Glomerular endothelial cell (primary cell): ENCODE measurements around the gene INPP5A. TPM values are rescaled to one million over a fixed set of nuclear protein-coding genes. Genes with fewer than 3 reads are reported as not detected.

ENCODE experiments used
- DNase-seq: peaks from one replicate; pipeline ENCODE4 v3.0.0-alpha.2; 2011; ENCODE audit warnings: low read depth, low spot score; ENCODE audit errors: extremely low read depth
- total RNA-seq: library from RNA; depleted of rRNA; stranded (reverse); fragments of >200 nt; gene quantifications from 2 replicates; pipeline ENCODE4 v1.2.3, GENCODE V29; 2015

Gene INPP5A
- total RNA-seq, 1 donor from 2014 or later, result 43.9 TPM

DNA sequence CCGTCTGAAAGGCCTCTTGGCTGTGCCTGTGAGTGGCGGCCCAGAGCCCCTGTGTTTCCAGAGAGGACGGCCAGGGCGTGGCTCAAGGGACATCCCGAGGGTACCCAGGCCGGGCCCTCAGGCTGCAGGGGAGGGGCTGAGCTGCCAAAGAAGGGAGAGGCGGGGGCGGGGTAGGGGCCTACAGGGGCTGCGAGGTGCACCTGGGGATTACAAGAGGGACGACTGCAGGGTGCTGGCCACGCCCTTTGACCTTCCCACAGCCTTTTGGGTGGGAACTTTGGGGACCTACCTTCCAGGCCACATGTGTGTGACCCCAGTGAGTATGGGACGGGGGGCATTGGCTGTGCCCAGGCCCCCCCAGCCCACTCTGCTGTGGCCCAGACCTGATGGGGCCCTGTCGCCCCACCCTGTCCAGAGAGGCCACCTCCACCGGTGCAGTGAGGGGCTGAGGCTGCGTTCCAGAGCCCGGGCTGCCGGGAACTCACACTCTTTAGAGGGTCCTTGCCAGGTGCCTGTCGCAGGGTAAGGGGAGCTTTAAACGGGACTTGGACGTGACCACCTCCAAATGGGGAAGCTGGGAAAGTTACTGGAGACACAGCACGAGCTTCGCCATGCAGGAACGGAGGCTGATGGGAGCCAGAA, 267.3 kb downstream of the INPP5A start:
- DNase-seq, result no peak

- no peak for DNase-seq
These were observed 268.0 kb downstream of the INPP5A start for GRCh38 chr10:132805599-132805998.

DNA sequence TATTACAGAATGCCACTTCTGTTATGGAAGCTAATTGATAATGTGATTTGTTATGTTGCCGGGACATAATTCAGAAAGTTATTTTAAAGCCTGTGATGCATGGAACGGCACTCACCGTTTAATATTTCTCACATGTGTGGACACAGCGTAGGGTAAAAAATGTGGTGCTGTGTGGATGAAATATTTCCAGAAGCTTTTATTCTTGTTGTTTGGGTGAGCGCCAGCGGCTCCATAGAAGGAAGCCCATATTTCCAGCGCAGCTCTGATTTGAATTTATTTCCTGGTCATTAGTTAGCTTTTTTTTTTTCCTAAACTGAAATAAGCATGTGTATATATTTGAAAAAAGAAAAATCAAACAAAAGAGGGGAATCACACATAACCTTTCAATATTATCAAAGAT, 268.5 kb downstream of the INPP5A start:
- no peak for DNase-seq

DNA sequence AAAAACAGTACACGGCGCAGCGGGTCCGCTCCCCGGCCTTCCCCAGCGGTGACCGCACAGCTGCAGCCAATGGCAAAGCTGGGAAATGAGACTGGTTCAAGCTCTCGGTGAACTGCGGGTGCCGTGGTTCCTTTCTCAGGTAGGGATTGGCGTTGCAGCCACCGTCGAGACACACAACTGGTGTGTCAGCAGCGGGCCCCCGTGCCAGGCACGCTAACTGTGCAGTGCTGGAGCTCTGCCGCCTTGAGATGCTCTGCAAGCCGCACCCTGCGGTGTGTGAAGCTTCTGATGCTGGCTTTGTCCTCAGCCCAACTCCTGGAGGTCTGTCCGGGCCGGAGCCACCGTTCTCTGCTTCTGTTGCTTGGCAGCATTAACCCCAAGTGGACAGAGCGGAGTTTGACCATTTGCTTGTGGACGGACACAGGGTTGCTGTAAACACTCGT, 269.0 kb downstream of the INPP5A start:
- no peak for DNase-seq

GRCh38 chr10:132807621-132808049, 270.0 kb downstream of the INPP5A start:
- DNase-seq, result no peak

GRCh38 chr10:132808383-132809231, 271.0 kb downstream of the INPP5A start:
- no peak for DNase-seq

DNA sequence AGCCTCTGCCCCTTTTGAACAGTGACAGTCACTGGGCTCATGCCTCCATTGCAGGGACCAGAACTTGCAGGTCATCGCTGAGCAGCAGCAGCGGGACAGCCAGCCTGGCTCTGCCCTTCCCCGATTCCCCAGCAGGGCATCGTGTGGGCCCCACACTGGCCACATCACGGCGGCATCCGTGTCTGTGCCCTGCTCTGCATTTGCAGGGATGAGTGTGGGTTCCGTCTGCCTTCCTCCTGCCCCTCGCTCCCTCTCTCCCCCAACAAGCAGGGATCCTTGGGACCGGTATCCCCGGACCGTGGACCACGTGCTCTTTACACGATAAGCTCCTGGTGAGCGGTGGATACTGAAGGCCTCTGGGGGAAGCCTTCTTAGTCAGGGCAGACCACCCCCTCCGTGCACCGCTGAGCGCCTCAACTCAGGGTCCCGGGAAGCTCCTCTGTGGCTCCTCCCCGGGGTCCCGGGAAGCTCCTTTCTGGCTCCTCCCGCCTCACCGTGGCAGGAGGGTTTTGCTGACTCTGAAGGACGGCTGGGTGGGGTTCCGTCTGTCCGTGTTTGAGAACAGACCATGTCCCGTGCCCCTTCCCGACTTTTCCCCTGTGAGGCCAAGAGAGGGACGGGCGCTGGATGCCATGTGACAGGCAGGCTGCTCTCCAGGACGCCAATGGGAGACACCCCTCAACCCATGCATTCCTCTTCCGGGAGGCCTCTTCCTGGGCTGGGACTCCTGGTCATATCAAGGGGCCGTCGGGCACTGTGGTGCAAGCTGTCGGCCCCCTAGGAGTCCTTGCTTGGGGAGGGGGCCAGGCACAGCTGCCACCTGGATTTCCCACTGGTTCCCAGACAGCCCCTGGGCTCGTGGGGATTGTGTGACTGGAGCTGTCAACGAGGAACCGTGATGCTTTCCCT, 271.9 kb downstream of the INPP5A start:
- DNase-seq, result no peak

DNA sequence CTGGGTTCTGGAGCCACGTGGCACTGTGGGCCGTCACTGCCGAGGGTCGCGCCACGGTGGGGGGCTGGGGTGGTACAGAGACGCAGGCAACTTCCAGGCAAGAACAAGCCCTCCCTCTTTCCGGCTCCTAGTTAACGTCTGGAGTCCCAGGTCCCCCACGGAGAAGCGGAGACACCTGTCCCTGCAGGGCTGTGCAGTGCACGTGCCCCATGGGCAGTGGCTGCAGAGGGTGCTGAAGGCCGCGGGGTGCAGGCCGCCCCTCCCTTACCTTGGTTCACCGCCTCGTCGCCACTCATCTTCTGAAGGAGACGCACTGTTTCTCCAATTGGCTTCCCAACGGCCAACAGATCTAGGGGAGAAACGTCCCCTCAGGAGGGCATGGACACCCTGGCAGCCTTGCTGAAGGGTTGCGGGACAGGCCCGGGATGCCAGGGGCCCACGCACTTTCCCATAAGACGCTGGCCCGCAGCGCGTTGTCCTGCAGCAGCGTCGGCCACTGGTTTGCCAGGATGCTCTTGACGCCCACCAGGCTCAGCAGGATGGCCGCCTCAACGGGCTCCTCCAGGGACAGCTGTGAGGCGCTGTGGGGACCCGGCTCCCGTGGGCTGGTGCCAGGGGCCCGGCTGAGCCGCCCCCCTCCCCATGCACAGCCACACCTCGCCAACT, 272.7 kb downstream of the INPP5A start:
- no peak for DNase-seq

DNA sequence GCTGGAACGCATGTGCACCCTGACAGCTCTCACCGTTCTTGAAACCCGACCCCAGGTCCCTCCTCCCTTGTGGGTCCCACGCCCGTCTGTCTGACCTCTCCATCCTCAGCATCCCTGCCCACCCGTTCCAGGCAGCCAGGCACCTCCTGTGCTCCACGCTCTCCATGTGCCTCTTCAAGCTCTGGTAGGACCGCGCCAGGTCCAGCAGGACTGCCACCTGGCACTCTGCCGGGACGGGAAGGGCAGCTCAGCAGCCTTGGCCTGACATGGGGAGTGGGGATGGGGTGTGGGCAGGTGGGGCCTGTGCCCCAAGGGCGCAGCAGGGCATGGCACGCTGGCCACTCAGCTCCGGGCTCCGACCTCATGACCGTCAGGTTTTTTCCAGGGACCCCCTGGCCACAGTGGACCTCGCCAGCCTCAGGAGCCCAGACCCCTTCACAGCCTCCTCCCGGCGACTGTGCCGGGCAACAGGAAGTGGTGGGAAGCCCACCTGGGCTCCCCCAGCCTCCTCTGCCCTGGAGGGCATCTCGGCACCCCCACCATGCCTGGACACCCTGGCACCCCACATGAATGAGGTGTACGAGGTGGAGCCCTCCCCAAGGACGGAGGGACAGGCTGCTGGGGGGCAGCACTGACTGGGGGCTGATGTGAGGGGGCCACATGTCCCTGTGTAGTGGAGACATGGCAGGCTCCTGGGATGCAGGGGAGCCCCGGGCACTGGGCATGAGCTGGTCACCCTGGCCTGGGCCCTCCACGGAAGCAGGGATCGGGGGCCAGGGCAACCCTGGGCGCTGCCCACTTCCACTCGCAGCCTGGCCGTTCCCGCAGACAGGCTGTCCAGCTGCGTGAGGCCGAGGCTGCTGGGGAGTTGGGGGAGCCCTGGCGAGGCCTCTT, 273.5 kb downstream of the INPP5A start:
- no peak for DNase-seq

DNA sequence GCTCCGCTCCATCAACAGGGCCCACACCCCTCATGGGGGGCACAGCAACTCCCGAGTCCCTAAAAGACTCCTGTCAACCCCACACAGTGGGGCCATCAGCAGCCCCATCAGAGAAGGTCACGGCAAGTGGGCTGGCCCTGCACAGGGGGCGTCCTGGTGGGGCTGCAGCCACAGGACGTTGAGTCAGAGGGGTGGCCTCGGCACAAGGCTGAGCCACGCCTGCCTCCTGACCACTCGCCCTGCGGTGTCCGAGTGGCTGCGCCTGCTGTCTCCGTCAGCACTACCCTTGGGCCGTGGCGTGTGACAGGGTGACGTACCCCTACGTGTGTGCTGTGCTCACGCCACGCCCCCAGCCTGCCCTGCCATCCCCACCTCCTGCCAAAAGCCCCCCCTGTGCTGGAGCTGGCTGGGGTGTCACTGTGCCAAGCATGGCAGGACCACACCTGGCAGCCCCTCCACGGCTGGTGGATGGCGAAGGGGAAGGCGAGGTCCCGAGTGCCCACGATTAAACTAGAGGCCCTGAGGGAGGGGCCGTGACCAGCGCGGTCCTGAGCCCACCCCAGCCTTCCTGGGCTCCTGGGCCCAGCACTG, 274.4 kb downstream of the INPP5A start:
- no peak for DNase-seq

- DNase-seq, result no peak
These were observed 274.9 kb downstream of the INPP5A start for GRCh38 chr10:132812520-132812919.

DNA sequence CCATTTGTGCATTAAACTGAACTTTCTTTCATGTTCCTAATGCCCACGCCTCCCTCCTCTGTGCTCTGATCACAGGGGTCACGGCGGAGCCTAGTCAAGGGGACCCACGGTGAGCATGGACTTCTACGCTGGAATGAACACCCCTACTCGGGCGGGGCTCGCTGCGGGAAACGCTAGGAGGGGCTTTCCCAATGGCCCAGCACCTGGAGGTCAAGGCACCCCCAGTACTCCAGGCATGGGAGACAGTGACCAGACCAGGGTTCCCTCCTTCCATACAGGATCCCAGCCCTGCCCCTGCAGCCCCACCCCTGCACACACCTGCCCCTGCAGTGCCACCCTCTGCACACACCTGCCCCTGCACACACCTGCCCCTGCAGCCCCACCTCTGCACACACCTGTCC, 275.4 kb downstream of the INPP5A start:
- DNase-seq, result no peak

- no peak for DNase-seq
These were observed 276.2 kb downstream of the INPP5A start for GRCh38 chr10:132813560-132814468.

DNA sequence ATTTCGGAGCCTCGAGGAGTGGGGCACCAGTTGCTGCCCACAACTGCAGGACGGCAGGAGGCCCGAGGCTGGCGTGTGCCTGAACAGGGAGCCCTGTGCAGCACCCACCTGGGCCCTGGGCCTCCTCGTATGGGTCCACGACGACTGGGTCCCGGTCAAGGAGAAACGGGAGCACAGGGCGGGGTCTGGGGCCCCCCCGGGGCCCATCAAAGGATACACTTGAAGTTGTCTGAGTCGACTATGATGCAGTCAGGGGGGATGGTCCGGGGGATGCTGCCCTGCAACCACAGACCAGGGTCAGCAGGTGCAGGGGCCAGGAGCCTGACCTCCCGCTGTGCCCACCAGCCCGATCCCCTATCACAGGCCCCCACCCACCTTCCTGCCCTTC, 276.9 kb downstream of the INPP5A start:
- no peak for DNase-seq

DNA sequence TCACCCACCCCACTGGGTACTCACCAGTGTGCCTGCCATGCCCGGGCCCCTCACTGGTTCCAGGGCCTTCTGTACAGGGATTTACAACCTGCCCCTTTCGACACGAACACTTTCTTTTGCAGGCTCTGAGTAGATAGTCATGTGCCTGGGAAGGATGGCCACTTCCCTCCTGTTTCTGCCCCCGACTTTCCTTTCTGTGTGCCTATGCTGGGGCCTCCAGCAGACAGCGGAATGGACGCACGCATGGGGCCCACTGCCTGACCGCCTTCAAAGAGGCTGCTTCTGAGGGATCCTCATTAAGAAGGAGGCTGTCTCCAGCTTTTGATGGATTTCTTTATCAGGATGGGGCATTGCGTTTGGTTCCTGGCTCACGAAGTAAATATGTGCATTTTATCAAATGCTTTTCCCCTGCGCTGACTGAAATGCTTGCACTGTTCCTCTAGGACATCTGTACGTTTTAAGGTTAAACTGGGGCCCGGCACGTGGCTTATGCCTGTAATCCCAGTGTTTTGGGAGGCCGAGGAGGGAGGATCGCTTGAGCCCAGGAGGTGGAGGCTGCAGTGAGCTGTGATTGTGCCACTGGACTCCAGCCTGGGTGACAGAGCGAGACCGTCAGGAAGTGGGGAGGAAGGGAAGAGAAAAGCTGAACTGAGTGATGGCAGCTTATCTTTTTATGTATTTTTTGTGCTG, 277.7 kb downstream of the INPP5A start:
- DNase-seq, result no peak

DNA sequence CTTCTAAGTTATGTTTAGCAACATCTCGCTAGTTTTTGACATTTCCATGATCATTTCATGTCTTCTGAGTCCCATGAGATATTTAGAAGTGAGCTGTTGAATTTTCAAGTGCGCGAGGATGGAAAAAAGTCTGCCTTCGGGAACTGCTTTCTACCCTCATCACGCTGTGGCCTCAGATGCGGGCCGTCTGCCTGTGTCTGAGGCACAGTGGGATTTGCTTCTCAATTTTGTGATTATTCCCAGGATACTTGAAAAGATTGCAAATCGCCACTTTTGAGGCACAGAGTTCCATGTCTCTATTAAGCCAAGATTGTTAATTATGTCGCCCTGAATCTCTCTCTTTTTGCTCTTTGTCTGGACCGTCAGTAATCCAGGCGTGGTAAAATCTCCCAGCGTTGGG, 279.1 kb downstream of the INPP5A start:
- no peak for DNase-seq

- no peak for DNase-seq
These were observed 280.2 kb downstream of the INPP5A start for GRCh38 chr10:132817701-132818211.
